GM23338 (cell line): ENCODE data around the gene CFAP251. TPM values are rescaled to one million over a fixed set of nuclear protein-coding genes. Genes with fewer than 3 reads are reported as not detected.

Experiments
- ATAC-seq: fragments of 200-7000 bp; cut with Tn5 transposase; 3 replicates; pipeline ENCODE4 v1.9.1; 2020
- DNase-seq: peaks from one replicate; pipeline ENCODE4 v3.0.0-alpha.2; 2015; ENCODE audit warnings: low spot score
- H2AFZ ChIP-seq: fragments of 200-600 bp; sonication (generic); 2 replicates; pipeline ENCODE4 v1.8.0; 2016; ENCODE audit warnings: antibody characterized with exemption, mild to moderate bottlenecking, moderate library complexity
- H3F3A ChIP-seq: fragments of 200-600 bp; sonication (generic); replicated peaks from 2 replicates; pipeline ENCODE4 v1.8.0; 2017; ENCODE audit warnings: antibody characterized with exemption, mixed run types, low read depth
- H3K27ac ChIP-seq: fragments of 200-600 bp; sonication (generic); 2 replicates; pipeline ENCODE4 v1.6.1; 2016; ENCODE audit warnings: low read depth
- H3K27me3 ChIP-seq: fragments of 200-600 bp; sonication (generic); 2 replicates; pipeline ENCODE4 v1.8.0; 2016; ENCODE audit warnings: mild to moderate bottlenecking, mixed run types, moderate library complexity; ENCODE audit not compliant: insufficient read depth
- H3K36me3 ChIP-seq: fragments of 200-600 bp; sonication (generic); 2 replicates; pipeline ENCODE4 v1.8.0; 2016; ENCODE audit warnings: mild to moderate bottlenecking; ENCODE audit not compliant: insufficient read depth
- H3K4me1 ChIP-seq: fragments of 200-600 bp; sonication (generic); 2 replicates; pipeline ENCODE4 v1.8.0; 2016; ENCODE audit warnings: mild to moderate bottlenecking, moderate library complexity; ENCODE audit not compliant: insufficient read depth
- H3K4me2 ChIP-seq: fragments of 200-600 bp; sonication (generic); 2 replicates; pipeline ENCODE4 v1.7.1; 2017; ENCODE audit warnings: mixed run types
- H3K4me3 ChIP-seq: fragments of 200-600 bp; sonication (generic); 2 replicates; pipeline ENCODE4 v1.6.1; 2016; ENCODE audit warnings: mixed run types
- H3K79me2 ChIP-seq: fragments of 200-600 bp; sonication (generic); replicated peaks from 2 replicates; pipeline ENCODE4 v1.8.0; 2017; ENCODE audit warnings: mild to moderate bottlenecking; ENCODE audit not compliant: insufficient read depth
- H3K9me2 ChIP-seq: fragments of 200-600 bp; sonication (generic); 2 replicates; pipeline ENCODE4 v1.8.0; 2017; ENCODE audit not compliant: insufficient read depth
- H4K20me1 ChIP-seq: fragments of 200-600 bp; sonication (generic); replicated peaks from 2 replicates; pipeline ENCODE4 v1.8.0; 2017; ENCODE audit warnings: mild to moderate bottlenecking; ENCODE audit not compliant: insufficient read depth
- H3K27ac Mint-ChIP-seq: 2 replicates; pipeline ENCODE4 v1.8.0; 2020; ENCODE audit warnings: inconsistent platforms, mild to moderate bottlenecking, moderate library complexity, mixed read lengths
- H3K27me3 Mint-ChIP-seq: 3 replicates; pipeline ENCODE4 v1.8.0; 2022; ENCODE audit warnings: low read depth, mild to moderate bottlenecking, moderate library complexity, mixed read lengths, inconsistent platforms; ENCODE audit not compliant: insufficient read depth, poor library complexity
- H3K36me3 Mint-ChIP-seq: 3 replicates; pipeline ENCODE4 v1.8.0; 2021; ENCODE audit warnings: low read depth, mild to moderate bottlenecking, inconsistent platforms, moderate library complexity, mixed read lengths
- H3K4me1 Mint-ChIP-seq: 3 replicates; pipeline ENCODE4 v1.8.0; 2020; ENCODE audit warnings: mild to moderate bottlenecking, inconsistent platforms, mixed read lengths
- H3K4me3 Mint-ChIP-seq: 3 replicates; pipeline ENCODE4 v1.8.0; 2021; ENCODE audit warnings: moderate library complexity, mild to moderate bottlenecking, inconsistent platforms, mixed read lengths
- H3K9me3 Mint-ChIP-seq: 3 replicates; pipeline ENCODE4 v1.8.0; 2020; ENCODE audit warnings: moderate library complexity, mild to moderate bottlenecking, inconsistent platforms, mixed read lengths
- CTCF ChIP-seq, 2 experiments: fragments of 200-600 bp in 1 of 2; sonication (generic) in 1 of 2; conservative IDR thresholded peaks; 2 replicates each; pipeline versions ENCODE4 v1.5.1 to v1.6.1; 2016 to 2017; ENCODE audit warnings: antibody characterized with exemption in 2 of 2, low read depth in 2 of 2, mild to moderate bottlenecking in 2 of 2, moderate library complexity in 1 of 2
- EZH2 ChIP-seq: fragments of 200-600 bp; sonication (generic); IDR thresholded peaks from one replicate; pipeline ENCODE4 v1.8.0; 2017; ENCODE audit warnings: antibody characterized with exemption, mild to moderate bottlenecking, low read depth; ENCODE audit not compliant: unreplicated experiment
- EZH2phosphoT487 ChIP-seq: fragments of 200-600 bp; sonication (generic); IDR thresholded peaks from one replicate; pipeline ENCODE4 v1.8.1; 2018; ENCODE audit warnings: antibody characterized with exemption; ENCODE audit not compliant: unreplicated experiment
- JUNB ChIP-seq: IDR thresholded peaks from one replicate; pipeline ENCODE4 v1.6.1; 2016; ENCODE audit warnings: antibody characterized with exemption; ENCODE audit not compliant: unreplicated experiment
- NANOG ChIP-seq: IDR thresholded peaks from 2 replicates; pipeline ENCODE4 v1.6.1; 2016; ENCODE audit warnings: antibody characterized with exemption, borderline replicate concordance
- POLR2AphosphoS5 ChIP-seq: IDR thresholded peaks from 2 replicates; pipeline ENCODE4 v1.6.1; 2016; ENCODE audit warnings: antibody characterized with exemption, low read depth
- REST ChIP-seq: IDR thresholded peaks from one replicate; pipeline ENCODE4 v1.6.1; 2018; ENCODE audit warnings: antibody characterized with exemption; ENCODE audit not compliant: unreplicated experiment
- STAT1 ChIP-seq: IDR thresholded peaks from one replicate; pipeline ENCODE4 v1.6.1; 2016; ENCODE audit warnings: antibody characterized with exemption; ENCODE audit not compliant: unreplicated experiment
- ZNF114 ChIP-seq: fragments of 250-450 bp; sonication (Bioruptor Pico); IDR thresholded peaks from 2 replicates; pipeline ENCODE4 v1.5.0; 2020; ENCODE audit warnings: mild to moderate bottlenecking, moderate library complexity
- ZNF331 ChIP-seq: fragments of 250-450 bp; sonication (Bioruptor Pico); IDR thresholded peaks from 2 replicates; pipeline ENCODE4 v1.5.0; 2020; ENCODE audit warnings: low read depth, mild to moderate bottlenecking, moderate library complexity
- ZNF462 ChIP-seq: fragments of 250-450 bp; sonication (Bioruptor Pico); IDR thresholded peaks from 2 replicates; pipeline ENCODE4 v1.5.0; 2020; ENCODE audit warnings: mild to moderate bottlenecking, moderate library complexity
- polyA plus RNA-seq: library from polyadenylated mRNA; unstranded; fragments of >200 nt; fragmentation: Nextera tagmentation; extraction: Ambion mirVana; gene quantifications from 2 replicates; pipeline ENCODE4 v1.2.1, GENCODE V29; 2016
- total RNA-seq: library from RNA; depleted of rRNA; stranded (reverse); fragments of >200 nt; shearing (Covaris generic); gene quantifications from 2 replicates; pipeline ENCODE4 v1.2.3, GENCODE V29; 2014
- TF ChIP-seq, protein P1 (sequence below): IDR thresholded peaks from 2 replicates; pipeline ENCODE4 v1.6.1; 2016; ENCODE audit warnings: antibody characterized with exemption

Gene CFAP251
- total and polyA plus RNA-seq, 2 experiments from 2014 or later = 1.4 to 2.5 TPM

GRCh38 chr12:122013136-122013535, 94.7 kb downstream of the CFAP251 start (continued):
- no peak for TF ChIP-seq ZNF462
- TF ChIP-seq EZH2 = no peak

DNA sequence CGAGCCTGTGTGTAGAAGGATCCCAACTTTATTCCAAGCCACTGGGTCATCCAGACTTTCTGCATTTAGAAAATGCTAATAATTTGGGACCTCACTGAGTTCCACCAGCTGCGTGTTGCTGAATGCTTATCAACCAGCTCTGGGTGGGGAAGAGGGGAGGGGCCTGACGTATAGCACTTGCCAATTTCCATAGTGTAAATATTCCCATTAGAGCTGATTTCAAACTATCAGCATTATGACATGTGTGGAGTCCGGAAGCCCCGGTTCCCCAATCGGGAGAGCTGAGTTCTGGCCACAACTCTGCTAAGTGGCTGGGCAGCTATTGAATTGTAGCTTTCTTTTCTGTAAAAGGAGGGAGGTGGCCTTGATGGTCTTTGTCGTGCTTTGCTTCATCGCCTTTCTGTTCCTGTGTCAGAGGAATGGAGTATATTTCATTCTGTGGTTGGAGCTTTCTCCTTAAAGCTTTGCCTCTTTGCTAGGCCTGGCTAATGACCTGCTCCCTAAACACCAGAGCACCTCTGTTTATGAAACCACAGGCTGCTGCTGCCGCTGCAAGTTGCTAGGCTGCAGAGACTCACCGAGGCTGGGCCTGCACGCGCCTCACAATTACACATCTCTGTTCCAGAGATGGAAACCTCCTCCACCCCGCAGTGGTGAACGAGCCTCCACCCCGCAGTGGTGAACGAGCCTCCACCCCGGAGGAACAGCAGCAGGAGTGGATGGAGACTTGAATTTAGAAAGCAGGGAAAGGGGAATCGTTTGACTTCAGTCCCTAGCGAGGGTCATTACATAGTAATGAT, 95.6 kb downstream of the CFAP251 start:
- Histone ChIP-seq H3K27me3 (peaks cover 6% of the 10 kb centered on the region; the same call in 1 of the 2 replicates), H4K20me1 (no peaks in the 10 kb centered on the region), H3K27ac (no peak overlapping the region), H3F3A (no peaks in the 10 kb centered on the region), H3K79me2 (no peaks in the 10 kb centered on the region), H3K9me2 (no peaks in the 10 kb centered on the region), H2AFZ (no peak overlapping the region), H3K4me3 (no peak overlapping the region), H3K36me3 (no peaks in the 10 kb centered on the region), H3K4me2 (no peak overlapping the region), H3K4me1 (no peaks in the 10 kb centered on the region)
- Mint-ChIP-seq H3K27me3 (peaks cover 8% of the 10 kb centered on the region), H3K4me3 (no peak overlapping the region), H3K36me3 (no peaks in the 10 kb centered on the region), H3K9me3 (no peaks in the 10 kb centered on the region), H3K4me1 (no peaks in the 10 kb centered on the region), H3K27ac (no peak overlapping the region)
- no peak for ATAC-seq
- no peak for DNase-seq
- TF ChIP-seq EZH2phosphoT487 (no peak), JUNB (no peak), REST (no peak), ZNF114 (CRISPR knock-in tag) (no peak), POLR2AphosphoS5 (no peak), ZNF331 (CRISPR knock-in tag) (no peak), STAT1 (no peak), NANOG (no peak), EZH2 (no peak), CTCF (conservative IDR thresholded peaks at IDR 0.05; ENCODE audit: low read depth in 2 of 2) (no peak)
- TF ChIP-seq, protein P1, sequence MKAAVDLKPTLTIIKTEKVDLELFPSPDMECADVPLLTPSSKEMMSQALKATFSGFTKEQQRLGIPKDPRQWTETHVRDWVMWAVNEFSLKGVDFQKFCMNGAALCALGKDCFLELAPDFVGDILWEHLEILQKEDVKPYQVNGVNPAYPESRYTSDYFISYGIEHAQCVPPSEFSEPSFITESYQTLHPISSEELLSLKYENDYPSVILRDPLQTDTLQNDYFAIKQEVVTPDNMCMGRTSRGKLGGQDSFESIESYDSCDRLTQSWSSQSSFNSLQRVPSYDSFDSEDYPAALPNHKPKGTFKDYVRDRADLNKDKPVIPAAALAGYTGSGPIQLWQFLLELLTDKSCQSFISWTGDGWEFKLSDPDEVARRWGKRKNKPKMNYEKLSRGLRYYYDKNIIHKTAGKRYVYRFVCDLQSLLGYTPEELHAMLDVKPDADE = no peak
